Measurements from ENCODE around the gene CAPN10. TPM values are rescaled to one million over a fixed set of nuclear protein-coding genes. Genes with fewer than 3 reads are reported as not detected.

The CAPN10 gene
- total RNA-seq, 1 donor from 2014 or later, result 62.7 TPM

DNA sequence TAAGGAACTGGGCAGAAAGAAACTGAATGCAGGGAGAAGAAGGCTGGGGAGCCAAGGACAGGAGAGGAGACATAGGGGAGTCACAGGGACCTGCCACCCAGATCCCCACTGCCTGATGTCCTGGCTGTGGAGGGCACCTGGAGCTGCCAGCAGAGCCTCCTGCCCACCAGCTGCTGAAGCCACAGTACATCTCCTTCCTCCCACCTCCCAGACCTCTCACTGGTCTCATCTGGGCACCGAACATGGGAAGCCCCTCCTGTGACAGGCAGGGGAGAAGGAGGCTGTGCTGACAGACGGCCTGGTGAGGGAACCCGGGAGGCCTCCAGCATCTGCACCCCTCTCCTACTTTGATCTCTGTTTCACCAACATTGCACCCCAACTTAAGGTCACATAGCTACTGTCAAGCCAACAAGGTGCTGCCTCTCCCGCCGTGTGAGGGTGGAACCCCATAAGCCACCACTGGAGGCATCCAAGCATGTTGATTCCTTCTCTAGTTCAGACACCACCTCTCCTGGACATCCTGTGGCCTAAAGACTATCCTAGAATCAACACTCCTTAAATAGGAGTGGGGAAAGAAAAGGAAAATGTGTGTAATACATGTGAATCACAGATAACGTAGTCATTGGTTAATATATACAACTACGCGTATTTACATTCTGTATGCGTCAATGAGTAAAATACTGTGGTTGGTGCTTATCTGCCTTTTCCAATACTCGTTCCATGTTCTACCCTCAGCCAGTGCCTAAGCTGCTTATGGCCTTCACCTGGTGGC is 21.8 kb upstream of the CAPN10 start:
- TF ChIP-seq, protein P1, sequence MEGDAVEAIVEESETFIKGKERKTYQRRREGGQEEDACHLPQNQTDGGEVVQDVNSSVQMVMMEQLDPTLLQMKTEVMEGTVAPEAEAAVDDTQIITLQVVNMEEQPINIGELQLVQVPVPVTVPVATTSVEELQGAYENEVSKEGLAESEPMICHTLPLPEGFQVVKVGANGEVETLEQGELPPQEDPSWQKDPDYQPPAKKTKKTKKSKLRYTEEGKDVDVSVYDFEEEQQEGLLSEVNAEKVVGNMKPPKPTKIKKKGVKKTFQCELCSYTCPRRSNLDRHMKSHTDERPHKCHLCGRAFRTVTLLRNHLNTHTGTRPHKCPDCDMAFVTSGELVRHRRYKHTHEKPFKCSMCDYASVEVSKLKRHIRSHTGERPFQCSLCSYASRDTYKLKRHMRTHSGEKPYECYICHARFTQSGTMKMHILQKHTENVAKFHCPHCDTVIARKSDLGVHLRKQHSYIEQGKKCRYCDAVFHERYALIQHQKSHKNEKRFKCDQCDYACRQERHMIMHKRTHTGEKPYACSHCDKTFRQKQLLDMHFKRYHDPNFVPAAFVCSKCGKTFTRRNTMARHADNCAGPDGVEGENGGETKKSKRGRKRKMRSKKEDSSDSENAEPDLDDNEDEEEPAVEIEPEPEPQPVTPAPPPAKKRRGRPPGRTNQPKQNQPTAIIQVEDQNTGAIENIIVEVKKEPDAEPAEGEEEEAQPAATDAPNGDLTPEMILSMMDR (conservative IDR thresholded peaks at IDR 0.05), result peak; percentile 26
- DNase-seq (ENCODE audit: low read depth, low spot score), result no peak
- H3K27me3 Mint-ChIP-seq (ENCODE audit: low read depth), result peaks cover 8% of the 10 kb centered on the region
- no peak overlapping the region for H3K27ac Mint-ChIP-seq (ENCODE audit: unreplicated experiment)
- peak overlapping the region; percentile 76 for H3K4me3 Mint-ChIP-seq
- H3K36me3 Mint-ChIP-seq (ENCODE audit: low read depth), result no peaks in the 10 kb centered on the region
- peaks cover 39% of the 10 kb centered on the region for H3K4me1 Mint-ChIP-seq
- H3K9me3 Mint-ChIP-seq, result no peaks in the 10 kb centered on the region

DNA sequence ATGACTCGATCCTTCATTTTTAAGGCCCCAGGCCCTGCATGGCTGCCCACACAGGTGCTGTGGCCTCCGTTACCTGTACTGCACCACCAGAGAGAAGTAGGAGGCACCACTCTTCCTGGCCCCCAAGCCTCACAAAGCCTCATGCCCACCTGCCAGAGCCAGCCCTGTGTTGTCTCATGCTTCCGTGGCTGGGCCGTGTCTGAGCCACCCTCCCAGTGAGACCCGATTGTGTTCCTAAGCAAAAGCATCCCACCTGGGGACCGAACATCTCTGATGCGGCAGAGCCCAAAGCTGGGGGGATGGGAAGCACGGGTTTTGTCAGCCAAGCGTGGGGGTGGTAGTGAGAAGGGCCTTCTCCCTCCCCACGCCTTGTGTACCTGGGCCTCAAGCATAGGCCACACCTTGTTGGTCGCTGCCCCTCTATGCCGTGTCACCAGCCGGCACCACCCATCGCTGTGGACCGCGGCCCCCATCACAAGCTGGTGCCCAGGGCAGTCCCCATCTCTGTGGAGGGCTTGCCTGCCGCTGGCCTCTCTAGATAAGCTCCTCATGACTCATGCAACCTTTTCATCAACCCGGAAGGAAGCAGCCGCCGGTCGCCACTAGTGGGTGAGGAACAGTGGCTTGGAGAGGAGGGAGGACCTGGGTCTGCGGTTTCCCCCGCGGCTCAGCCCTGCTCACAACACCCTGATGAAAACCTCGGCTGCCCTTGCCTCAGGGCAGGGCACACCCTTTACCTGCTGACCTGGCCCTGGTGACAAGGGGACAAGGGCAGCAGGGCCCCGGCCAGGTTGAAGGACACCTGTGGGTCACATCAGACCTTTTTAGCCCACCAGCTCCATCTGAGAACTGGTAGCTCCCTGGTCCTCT is 21.0 kb upstream of the CAPN10 start:
- no peak for DNase-seq (ENCODE audit: low read depth, low spot score)
- peaks cover 35% of the 10 kb centered on the region for H3K4me1 Mint-ChIP-seq
- H3K27me3 Mint-ChIP-seq (ENCODE audit: low read depth), result peaks cover 8% of the 10 kb centered on the region
- H3K36me3 Mint-ChIP-seq (ENCODE audit: low read depth), result no peaks in the 10 kb centered on the region
- TF ChIP-seq, protein P1 (conservative IDR thresholded peaks at IDR 0.05), result no peak
- H3K9me3 Mint-ChIP-seq, result no peaks in the 10 kb centered on the region
- no peak overlapping the region for H3K27ac Mint-ChIP-seq (ENCODE audit: unreplicated experiment)
- peak overlapping the region; percentile 76 for H3K4me3 Mint-ChIP-seq

DNA sequence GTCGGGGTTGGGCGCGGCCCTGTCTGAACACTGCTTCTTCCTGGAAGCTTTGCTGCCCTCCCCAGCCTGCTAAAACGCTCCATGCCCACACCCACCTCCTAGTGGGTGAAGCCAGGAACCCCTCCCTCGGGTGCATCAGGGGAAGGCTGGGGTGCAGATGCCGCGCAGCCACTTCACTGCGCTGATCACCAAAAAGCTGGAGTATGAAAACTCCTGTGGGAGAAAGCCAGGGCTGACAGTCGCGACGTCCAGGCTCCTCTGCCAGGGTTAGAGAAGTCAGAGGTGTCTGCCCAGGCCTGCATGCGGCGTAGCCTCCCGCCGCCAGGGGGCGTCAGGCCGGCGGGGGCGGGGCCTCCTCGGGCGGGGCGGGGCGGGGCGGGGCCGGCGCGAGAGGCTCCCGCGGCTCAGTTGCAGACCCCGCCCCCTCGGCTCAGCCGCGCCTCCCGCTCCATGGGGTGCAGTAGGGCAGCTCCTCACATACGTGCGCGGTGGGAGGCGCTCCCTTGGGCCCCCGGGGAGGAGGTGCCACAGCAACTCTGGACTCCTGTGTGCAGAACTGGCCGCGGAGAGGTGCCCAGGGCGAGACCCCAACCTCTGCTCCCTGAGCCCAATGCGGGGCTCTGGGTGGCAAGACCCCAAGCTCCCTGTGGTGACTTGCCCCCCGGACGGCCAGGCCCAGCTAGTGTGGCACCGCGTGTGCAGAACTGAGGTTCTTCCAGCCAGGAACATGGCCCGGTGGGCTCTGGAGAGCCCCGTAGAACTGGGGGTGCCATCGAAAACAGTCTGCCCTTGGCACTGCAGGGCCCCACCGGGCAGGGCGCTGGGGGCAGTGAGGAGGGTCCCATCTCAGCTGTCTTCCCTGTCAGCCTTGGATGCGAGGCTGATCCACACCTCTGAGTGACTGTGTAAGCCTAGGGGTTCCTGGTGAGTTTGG is 20.1 kb upstream of the CAPN10 start:
- peaks cover 30% of the 10 kb centered on the region for H3K4me1 Mint-ChIP-seq
- H3K36me3 Mint-ChIP-seq (ENCODE audit: low read depth), result no peaks in the 10 kb centered on the region
- peak overlapping the region; percentile 90 for H3K4me3 Mint-ChIP-seq
- TF ChIP-seq, protein P1 (conservative IDR thresholded peaks at IDR 0.05), result peak; percentile 95
- peak; percentile 73 for DNase-seq (ENCODE audit: low read depth, low spot score)
- H3K9me3 Mint-ChIP-seq, result no peaks in the 10 kb centered on the region
- peaks cover 8% of the 10 kb centered on the region for H3K27me3 Mint-ChIP-seq (ENCODE audit: low read depth)
- H3K27ac Mint-ChIP-seq (ENCODE audit: unreplicated experiment), result no peak overlapping the region

DNA sequence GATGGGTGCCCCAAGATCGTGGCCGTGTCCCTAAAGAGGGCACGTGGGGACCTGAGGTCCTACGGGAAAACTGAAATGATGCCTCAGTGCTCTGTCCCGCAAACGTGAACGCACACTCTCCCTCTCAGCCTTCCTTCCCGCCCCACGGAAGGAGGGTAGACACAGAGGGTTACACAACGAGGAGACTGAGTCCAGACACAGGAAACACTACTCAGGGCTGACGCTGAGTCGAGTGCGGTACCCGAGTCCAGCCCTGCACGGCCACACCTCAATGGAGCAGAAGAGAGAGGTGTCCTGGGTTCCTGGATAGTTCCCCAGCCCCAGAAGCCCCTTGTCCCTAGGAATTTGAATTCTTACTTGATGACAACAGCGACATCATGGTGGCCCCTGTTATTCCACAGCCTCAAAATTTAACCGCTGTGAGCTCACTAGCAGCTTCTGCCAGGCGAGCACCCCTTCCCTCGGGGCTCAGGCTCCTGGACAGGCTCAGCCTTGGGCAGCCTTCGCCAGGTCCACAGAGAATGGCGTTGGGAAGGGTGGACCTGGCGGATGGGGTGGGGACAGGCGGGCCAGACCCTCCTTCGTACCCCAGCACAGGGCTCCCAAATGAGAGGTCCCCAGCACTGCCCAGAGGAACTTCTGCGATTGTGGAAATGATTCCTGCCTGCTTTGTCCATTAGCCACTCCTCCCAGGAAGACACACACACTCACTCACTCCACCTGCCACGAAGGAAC is 19.2 kb upstream of the CAPN10 start:
- Mint-ChIP-seq H3K4me1 (peaks cover 25% of the 10 kb centered on the region), H3K27ac (ENCODE audit: unreplicated experiment) (no peak overlapping the region), H3K36me3 (ENCODE audit: low read depth) (no peaks in the 10 kb centered on the region), H3K9me3 (no peaks in the 10 kb centered on the region), H3K27me3 (ENCODE audit: low read depth) (peaks cover 8% of the 10 kb centered on the region), H3K4me3 (peak overlapping the region; percentile 90)
- no peak for DNase-seq (ENCODE audit: low read depth, low spot score)
- TF ChIP-seq, protein P1 (conservative IDR thresholded peaks at IDR 0.05), result no peak

Data from neural crest cell (in vitro differentiated cells).